Keratinocyte (primary cell): Measurements from ENCODE around the gene SMTN. TPM values are rescaled to one million over a fixed set of nuclear protein-coding genes. Genes with fewer than 3 reads are reported as not detected.

Source experiments
- DNase-seq: peaks from one replicate; pipeline ENCODE4 v3.0.0-alpha.2; 2011; ENCODE audit warnings: low read depth, missing footprints, low spot score
- FAIRE-seq: peaks from 2 replicates; lab custom pipeline; 2011; peaks lifted over from hg19 to GRCh38; lab: Jason Lieb, UNC
- H2AFZ ChIP-seq: 2 replicates; pipeline ENCODE4 v1.6.0; 2012; ENCODE audit warnings: low read length, control low read depth, inconsistent platforms; ENCODE audit not compliant: control insufficient read depth
- H3K27ac ChIP-seq: 2 replicates; pipeline ENCODE4 v1.5.1; 2011; ENCODE audit warnings: low read length; ENCODE audit not compliant: control insufficient read depth, insufficient read depth
- H3K27me3 ChIP-seq: 3 replicates; pipeline ENCODE4 v1.6.0; 2011; ENCODE audit warnings: low read length; ENCODE audit not compliant: control insufficient read depth, insufficient read depth; ENCODE audit errors: extremely low read depth
- H3K36me3 ChIP-seq, 2 experiments: 2 replicates in 1 of 2; 3 replicates in 1 of 2; pipeline ENCODE4 v1.5.1; 2011; ENCODE audit warnings: low read length in 2 of 2, mild to moderate bottlenecking in 1 of 2; ENCODE audit not compliant: control insufficient read depth in 2 of 2, insufficient read depth in 2 of 2; ENCODE audit errors: extremely low read depth in 1 of 2
- H3K4me1 ChIP-seq: 3 replicates; pipeline ENCODE4 v1.5.1; 2011; ENCODE audit warnings: low read length; ENCODE audit not compliant: control insufficient read depth, insufficient read depth; ENCODE audit errors: extremely low read depth
- H3K4me2 ChIP-seq: 3 replicates; pipeline ENCODE4 v1.6.0; 2011; ENCODE audit warnings: low read depth, low read length; ENCODE audit not compliant: control insufficient read depth, insufficient read depth; ENCODE audit errors: extremely low read depth
- H3K4me3 ChIP-seq, 3 experiments: fragments of 200-600 bp in 1 of 3; sonication (generic) in 1 of 3; 2 replicates in 2 of 3; 3 replicates in 1 of 3; pipeline ENCODE4 v1.5.1; 2011 to 2016; ENCODE audit warnings: low read length in 3 of 3, mild to moderate bottlenecking in 3 of 3, control low read depth in 2 of 3, inconsistent platforms in 1 of 3, low read depth in 1 of 3, mixed read lengths in 1 of 3, mixed run types in 1 of 3, moderate library complexity in 1 of 3; ENCODE audit not compliant: control insufficient read depth in 2 of 3, insufficient read depth in 2 of 3; ENCODE audit errors: extremely low read depth in 1 of 3
- H3K79me2 ChIP-seq: 2 replicates; pipeline ENCODE4 v1.6.0; 2012; ENCODE audit warnings: low read length; ENCODE audit not compliant: control insufficient read depth, insufficient read depth
- H3K9ac ChIP-seq: 3 replicates; pipeline ENCODE4 v1.6.0; 2011; ENCODE audit warnings: low read length; ENCODE audit not compliant: control insufficient read depth, insufficient read depth; ENCODE audit errors: extremely low read depth
- H3K9me1 ChIP-seq: 3 replicates; pipeline ENCODE4 v1.6.0; 2011; ENCODE audit warnings: low read length; ENCODE audit not compliant: control insufficient read depth, insufficient read depth; ENCODE audit errors: extremely low read depth
- H3K9me3 ChIP-seq: 2 replicates; pipeline ENCODE4 v1.5.1; 2012; ENCODE audit warnings: low read depth, low read length; ENCODE audit not compliant: control insufficient read depth
- H4K20me1 ChIP-seq: 3 replicates; pipeline ENCODE4 v1.6.0; 2011; ENCODE audit warnings: low read length; ENCODE audit not compliant: control insufficient read depth, insufficient read depth; ENCODE audit errors: extremely low read depth
- EZH2 ChIP-seq: IDR thresholded peaks from one replicate; pipeline ENCODE4 v1.6.1; 2012; ENCODE audit warnings: inconsistent platforms, mild to moderate bottlenecking, low read length, moderate library complexity
- dilution Hi-C: fragments of 300-500 bp; cut with MboI; formaldehyde crosslinking; loops from one replicate; pipeline ENCODE4 v1.7.0; 2020; ENCODE audit warnings: low sequenced_read_pairs; ENCODE audit not compliant: extremely low pct_ligation_motif_present
- polyA plus RNA-seq, 5 experiments: library from polyadenylated mRNA; depleted of rRNA in 3 of 5; stranded (reverse) in 3 of 5; stranded (forward) in 1 of 5; unstranded in 1 of 5; fragments of >200 nt; gene quantifications; 1 replicate in 1 of 5; 2 replicates in 3 of 5; 3 replicates in 1 of 5; pipeline versions ENCODE4 v1.2.1 to v1.2.3, GENCODE V29; 2011 to 2012; ENCODE audit warnings: missing spikeins in 2 of 5, low read depth in 1 of 5, low replicate concordance in 1 of 5
- TF ChIP-seq, protein P1 (sequence below), 3 experiments: IDR thresholded peaks in 1 of 3; conservative IDR thresholded peaks in 1 of 3; optimal IDR thresholded peaks in 1 of 3; 2 replicates in 2 of 3; 3 replicates in 1 of 3; pipeline versions ENCODE3 to v1.5.1; 2011; ENCODE audit warnings: low read length in 3 of 3, mild to moderate bottlenecking in 3 of 3, moderate library complexity in 2 of 3, control low read depth in 1 of 3, inconsistent platforms in 1 of 3; ENCODE audit not compliant: insufficient read depth in 2 of 3; ENCODE audit errors: extremely low read depth in 1 of 3

Gene SMTN
- polyA plus RNA-seq, 1 donor (not counting 4 experiments of a cell fraction or from before 2014, with no cell fraction given), result 61.2 TPM

DNA sequence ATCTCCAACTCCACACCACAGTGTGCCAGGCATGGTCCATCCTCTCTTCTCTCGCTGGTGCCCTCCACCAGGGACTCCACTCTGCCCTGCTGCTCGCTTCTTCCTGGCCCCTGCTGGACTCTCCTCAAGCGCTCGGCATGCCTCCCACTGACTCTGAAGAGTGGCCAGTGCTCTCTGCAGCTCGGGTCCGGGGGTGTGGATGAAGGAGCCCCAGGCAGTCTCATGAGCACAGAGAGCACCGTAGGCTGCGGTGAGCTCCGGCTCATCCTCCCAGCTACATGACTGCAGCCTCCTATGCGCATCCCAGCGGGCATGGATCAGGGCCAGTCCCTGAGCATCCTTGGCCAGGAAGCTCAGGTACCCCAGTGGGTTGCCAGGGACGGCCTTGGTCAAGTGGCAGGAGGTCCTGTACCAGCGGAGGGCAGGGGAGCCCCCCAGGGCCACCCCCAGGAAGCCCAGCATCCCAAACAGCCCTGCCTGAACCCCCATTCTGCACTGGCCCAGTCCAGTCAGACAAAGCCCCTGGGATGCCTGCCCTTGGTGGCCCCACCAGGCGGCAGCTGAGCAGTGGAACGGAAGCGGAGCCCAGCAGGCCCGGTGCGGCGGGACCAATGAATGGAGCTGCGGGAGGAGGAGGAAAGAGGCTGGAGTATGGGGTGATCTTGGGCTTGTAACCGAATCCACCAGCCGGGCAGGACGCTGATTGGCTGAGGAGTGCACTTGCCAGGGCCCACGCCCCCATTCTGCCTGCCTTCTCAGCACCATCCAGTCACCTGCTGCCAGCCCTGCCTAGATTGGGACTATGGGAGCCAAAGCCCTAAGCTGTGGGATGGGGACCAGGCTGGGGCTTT is 59.0 kb downstream of the SMTN start, which contains the start of gene PLA2G3:
PLA2G3 (minus strand) TSS at position 643 of the 851 bp plus-strand sequence; CDS start at position 489, 154 bp downstream.
- no peak for DNase-seq
- Histone ChIP-seq H3K4me1 (peaks cover 21% of the 10 kb centered on the region), H3K27me3 (peaks cover 4% of the 10 kb centered on the region), H3K79me2 (no peaks in the 10 kb centered on the region), H2AFZ (no peak within 1 kb of the TSS), H3K9ac (no peak within 1 kb of the TSS), H3K36me3 (no peaks in the 10 kb centered on the region), H3K27ac (no peak within 1 kb of the TSS), H3K9me1 (no peaks in the 10 kb centered on the region), H3K4me2 (no peak within 1 kb of the TSS), H4K20me1 (no peaks in the 10 kb centered on the region), H3K4me3 (no peak within 1 kb of the TSS), H3K9me3 (no peaks in the 10 kb centered on the region)
- no peak for TF ChIP-seq EZH2
- TF ChIP-seq, protein P1, sequence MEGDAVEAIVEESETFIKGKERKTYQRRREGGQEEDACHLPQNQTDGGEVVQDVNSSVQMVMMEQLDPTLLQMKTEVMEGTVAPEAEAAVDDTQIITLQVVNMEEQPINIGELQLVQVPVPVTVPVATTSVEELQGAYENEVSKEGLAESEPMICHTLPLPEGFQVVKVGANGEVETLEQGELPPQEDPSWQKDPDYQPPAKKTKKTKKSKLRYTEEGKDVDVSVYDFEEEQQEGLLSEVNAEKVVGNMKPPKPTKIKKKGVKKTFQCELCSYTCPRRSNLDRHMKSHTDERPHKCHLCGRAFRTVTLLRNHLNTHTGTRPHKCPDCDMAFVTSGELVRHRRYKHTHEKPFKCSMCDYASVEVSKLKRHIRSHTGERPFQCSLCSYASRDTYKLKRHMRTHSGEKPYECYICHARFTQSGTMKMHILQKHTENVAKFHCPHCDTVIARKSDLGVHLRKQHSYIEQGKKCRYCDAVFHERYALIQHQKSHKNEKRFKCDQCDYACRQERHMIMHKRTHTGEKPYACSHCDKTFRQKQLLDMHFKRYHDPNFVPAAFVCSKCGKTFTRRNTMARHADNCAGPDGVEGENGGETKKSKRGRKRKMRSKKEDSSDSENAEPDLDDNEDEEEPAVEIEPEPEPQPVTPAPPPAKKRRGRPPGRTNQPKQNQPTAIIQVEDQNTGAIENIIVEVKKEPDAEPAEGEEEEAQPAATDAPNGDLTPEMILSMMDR (optimal IDR thresholded peaks at IDR 0.05 in 1 of 3, IDR thresholded peaks at IDR 0.05 in 1 of 3, conservative IDR thresholded peaks at IDR 0.05 in 1 of 3; ENCODE audit: extremely low read depth in 1 of 3, insufficient read depth in 2 of 3, low read length in 3 of 3), result no peak
- no peak for FAIRE-seq
- dilution Hi-C loops, result no loop called here

DNA sequence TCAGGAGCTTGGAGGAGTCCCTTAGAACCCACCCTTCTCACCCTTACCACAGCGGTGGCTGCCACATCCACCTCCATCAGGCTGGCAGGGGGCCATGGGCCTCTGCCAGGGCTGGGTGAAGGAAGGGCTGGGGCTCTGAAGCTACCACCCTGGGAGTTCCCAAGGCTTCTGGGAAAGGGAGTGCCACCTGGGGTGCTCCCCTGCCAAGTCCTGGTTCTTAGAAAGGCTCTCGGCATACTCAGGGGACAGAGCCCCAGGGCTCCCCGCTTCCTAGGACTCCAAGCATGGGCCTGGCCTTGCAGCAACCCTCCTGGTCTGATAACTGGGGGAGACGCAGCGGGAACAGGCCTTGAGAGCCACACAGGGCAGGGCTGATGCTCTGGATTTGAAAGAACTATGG is 59.6 kb downstream of the SMTN start:
- Histone ChIP-seq H3K4me3 (no peak overlapping the region), H3K36me3 (no peaks in the 10 kb centered on the region), H4K20me1 (no peaks in the 10 kb centered on the region), H3K9me3 (no peaks in the 10 kb centered on the region), H2AFZ (no peak overlapping the region), H3K4me2 (no peak overlapping the region), H3K9ac (no peak overlapping the region), H3K9me1 (no peaks in the 10 kb centered on the region), H3K27ac (no peak overlapping the region), H3K79me2 (no peaks in the 10 kb centered on the region), H3K27me3 (peaks cover 4% of the 10 kb centered on the region), H3K4me1 (peaks cover 21% of the 10 kb centered on the region)
- FAIRE-seq (no peak), DNase-seq (no peak)
- dilution Hi-C loops, result no loop called here
- TF ChIP-seq, protein P1 (optimal IDR thresholded peaks at IDR 0.05 in 1 of 3, IDR thresholded peaks at IDR 0.05 in 1 of 3, conservative IDR thresholded peaks at IDR 0.05 in 1 of 3; ENCODE audit: extremely low read depth in 1 of 3, insufficient read depth in 2 of 3, low read length in 3 of 3), result no peak
- TF ChIP-seq EZH2, result no peak
